ENCODE results near the gene VCP.
A peak's percentile ranks its signal among the peaks of the same experiment; 100 is the strongest.

Gene VCP

DNA sequence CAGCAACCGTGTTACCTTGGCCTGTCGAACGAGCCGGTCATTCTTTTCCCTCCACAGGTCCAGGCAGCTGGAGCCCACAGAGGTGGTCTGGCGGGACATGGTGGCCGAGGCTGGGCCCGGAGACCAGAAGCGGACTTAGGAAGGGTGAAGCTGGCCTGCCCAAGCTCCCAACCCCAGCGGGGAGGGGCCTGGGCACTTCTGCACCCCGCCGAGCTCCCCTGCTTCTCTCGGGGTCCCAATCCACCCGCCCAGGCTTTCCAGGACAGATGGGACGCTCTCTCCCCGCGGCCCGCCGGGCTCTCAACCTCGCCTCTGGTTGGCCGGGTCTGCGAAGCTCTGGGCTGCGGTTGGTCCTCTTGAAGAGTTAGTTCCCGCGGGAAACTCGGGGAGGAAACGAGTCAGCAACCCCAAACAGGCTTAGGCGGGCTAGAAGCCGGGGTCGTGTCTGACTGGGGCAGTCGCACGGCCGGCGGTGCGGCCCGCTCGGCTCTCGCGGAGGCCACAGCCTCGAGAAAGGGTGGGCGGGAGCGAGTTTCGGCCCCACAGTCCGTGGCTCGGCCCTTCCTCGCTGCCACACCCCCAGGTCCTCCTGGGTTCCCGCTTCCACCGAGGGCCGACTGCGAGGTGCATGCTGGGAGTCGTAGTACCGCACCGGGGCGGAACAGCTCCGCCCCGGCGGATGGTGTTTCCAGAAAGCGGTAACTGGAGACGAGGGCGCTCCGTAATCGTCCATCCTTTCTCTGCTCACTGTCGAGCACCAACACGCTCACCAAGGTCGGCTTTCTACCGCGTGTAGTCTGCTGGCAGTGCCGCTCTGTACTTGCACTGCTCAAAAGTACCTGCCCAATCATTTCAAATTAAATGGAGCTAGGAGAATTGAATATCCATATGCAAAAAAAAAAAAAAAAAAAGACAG lies 7.3 kb upstream of the VCP start, which contains the start of gene FANCG:
TSS of gene FANCG (minus strand) at position 517 of the 916 bp plus-strand sequence. CDS start at position 99, 418 bp downstream.
- no peak for TF ChIP-seq ZFX (IDR thresholded peaks at IDR 0.05; ENCODE audit: borderline replicate concordance)
- TF ChIP-seq, protein P1, sequence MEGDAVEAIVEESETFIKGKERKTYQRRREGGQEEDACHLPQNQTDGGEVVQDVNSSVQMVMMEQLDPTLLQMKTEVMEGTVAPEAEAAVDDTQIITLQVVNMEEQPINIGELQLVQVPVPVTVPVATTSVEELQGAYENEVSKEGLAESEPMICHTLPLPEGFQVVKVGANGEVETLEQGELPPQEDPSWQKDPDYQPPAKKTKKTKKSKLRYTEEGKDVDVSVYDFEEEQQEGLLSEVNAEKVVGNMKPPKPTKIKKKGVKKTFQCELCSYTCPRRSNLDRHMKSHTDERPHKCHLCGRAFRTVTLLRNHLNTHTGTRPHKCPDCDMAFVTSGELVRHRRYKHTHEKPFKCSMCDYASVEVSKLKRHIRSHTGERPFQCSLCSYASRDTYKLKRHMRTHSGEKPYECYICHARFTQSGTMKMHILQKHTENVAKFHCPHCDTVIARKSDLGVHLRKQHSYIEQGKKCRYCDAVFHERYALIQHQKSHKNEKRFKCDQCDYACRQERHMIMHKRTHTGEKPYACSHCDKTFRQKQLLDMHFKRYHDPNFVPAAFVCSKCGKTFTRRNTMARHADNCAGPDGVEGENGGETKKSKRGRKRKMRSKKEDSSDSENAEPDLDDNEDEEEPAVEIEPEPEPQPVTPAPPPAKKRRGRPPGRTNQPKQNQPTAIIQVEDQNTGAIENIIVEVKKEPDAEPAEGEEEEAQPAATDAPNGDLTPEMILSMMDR (IDR thresholded peaks at IDR 0.05): no peak
- peak within 1 kb of the TSS; percentile 95 for H3K27ac ChIP-seq

- peak overlapping the region; percentile 95 for H3K27ac ChIP-seq
- TF ChIP-seq ZFX (IDR thresholded peaks at IDR 0.05; ENCODE audit: borderline replicate concordance): no peak
- TF ChIP-seq, protein P1 (IDR thresholded peaks at IDR 0.05): no peak
Observed at GRCh38 chr9:35079041-35079425, 6.6 kb upstream of the VCP start.

DNA sequence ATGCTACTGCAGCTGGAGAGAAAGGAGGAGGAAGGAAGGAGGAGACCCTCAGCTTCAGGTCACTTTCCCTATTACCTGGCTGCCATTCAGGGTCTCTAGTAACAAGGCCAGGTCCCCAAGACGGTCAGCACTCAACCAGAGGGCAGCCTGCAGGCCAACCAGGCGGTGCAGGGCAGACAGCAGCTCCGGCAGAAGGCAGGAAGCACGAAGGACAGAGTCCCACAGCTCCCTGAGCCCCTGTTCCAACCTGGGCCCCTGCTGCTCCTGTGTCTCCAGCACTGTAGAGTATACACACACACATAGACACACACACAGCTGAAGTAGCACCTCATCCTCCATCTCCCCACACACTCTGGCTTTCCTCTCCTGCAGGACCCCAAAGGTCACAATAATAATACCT lies 5.6 kb upstream of the VCP start:
- TF ChIP-seq, protein P1 (IDR thresholded peaks at IDR 0.05): no peak
- no peak for TF ChIP-seq ZFX (IDR thresholded peaks at IDR 0.05; ENCODE audit: borderline replicate concordance)
- H3K27ac ChIP-seq: peak overlapping the region; percentile 95; the same call in 1 of the 2 replicates

DNA sequence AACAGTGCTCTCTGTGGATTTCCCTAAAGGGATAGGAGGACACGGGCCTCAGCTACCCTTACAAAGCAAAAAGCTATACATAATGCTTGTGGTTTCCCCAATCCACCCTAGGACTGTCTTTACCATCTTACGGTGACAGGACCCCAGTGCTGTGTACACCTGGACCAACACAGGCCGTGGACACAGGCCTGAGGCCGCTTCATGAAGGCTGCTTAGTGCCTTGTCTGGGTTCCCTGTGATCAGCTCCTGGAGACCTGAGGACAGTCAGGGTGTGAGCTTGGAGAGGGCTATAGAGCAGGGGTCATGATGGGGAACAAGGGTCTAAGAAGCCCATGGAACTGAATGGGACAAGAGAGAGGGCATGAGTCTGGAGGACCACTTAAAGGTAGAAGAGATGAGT lies 4.4 kb upstream of the VCP start:
- no peak overlapping the region for H3K27ac ChIP-seq
- TF ChIP-seq ZFX (IDR thresholded peaks at IDR 0.05; ENCODE audit: borderline replicate concordance): no peak
- TF ChIP-seq, protein P1 (IDR thresholded peaks at IDR 0.05): no peak

DNA sequence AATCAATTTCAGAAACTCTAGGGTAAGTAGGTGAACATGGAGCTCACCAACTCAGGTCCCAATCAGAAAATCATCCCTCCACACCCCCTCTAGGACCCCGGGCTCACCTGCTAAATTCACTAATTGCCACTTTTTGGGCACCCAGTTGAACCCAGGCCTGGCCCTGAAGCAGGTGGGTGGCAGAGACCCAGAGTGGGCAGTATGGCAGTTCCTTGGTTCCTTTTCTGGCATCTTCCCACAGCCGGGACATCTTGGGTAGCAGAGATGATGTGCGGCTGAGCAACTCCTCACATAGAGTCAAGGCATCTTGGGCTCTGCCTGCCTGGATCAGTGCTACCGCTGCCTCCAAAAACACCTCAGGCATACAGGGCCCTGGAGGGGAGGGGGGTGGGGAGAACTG lies 2.9 kb upstream of the VCP start:
- no peak overlapping the region for H3K27ac ChIP-seq
- TF ChIP-seq, protein P1 (IDR thresholded peaks at IDR 0.05): no peak
- no peak for TF ChIP-seq ZFX (IDR thresholded peaks at IDR 0.05; ENCODE audit: borderline replicate concordance)

GRCh38 chr9:35074791-35075190 lies 2.4 kb upstream of the VCP start:
- no peak for TF ChIP-seq ZFX (IDR thresholded peaks at IDR 0.05; ENCODE audit: borderline replicate concordance)
- TF ChIP-seq, protein P1 (IDR thresholded peaks at IDR 0.05): no peak
- H3K27ac ChIP-seq: no peak overlapping the region

DNA sequence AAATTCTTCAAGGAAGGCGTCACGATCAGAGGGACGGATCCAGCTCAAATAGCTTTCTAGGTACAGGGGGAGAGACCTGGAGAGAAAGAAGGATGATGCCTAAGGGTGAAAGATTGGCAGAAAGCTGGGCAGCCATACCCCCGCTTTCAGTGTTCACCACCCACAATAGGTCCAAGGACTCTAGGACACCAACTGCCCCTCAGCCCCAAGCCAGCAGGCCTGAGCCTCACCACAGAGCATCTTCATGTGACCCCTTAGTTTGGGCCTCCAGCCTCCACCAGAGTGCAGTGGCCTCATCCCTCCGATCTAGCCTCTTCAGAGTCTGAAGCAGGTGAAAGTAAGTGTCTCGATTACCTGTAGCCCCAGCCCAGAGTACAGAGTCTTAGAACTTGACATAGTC lies 1.7 kb upstream of the VCP start:
- TF ChIP-seq, protein P1 (IDR thresholded peaks at IDR 0.05): no peak
- TF ChIP-seq ZFX (IDR thresholded peaks at IDR 0.05; ENCODE audit: borderline replicate concordance): no peak
- H3K27ac ChIP-seq: 0 out of 2 replicates have a peak overlapping the region, but pooled peaks have one; percentile 99
